A549 (cell line): ENCODE measurements around the gene SERPINB2.

Experiments used
- CTCF ChIP-seq: fragments of >200 bp; sonication (Bioruptor Twin); formaldehyde crosslinking; IDR thresholded peaks from 3 replicates; pipeline ENCODE4 v1.5.1; 2016
- ESRRA ChIP-seq: fragments of 150-350 bp; IDR thresholded peaks from 2 replicates; pipeline ENCODE4 v1.6.1; 2014; ENCODE audit warnings: mild to moderate bottlenecking, low read length, borderline replicate concordance
- HDAC2 ChIP-seq: fragments of 200-600 bp; sonication (generic); IDR thresholded peaks from 2 replicates; pipeline ENCODE4 v1.6.1; 2016
- HES2 ChIP-seq: fragments of >200 bp; sonication (Bioruptor Twin); formaldehyde crosslinking; IDR thresholded peaks from 2 replicates; pipeline ENCODE4 v1.6.1; 2016
- KDM1A ChIP-seq: fragments of 200-600 bp; sonication (generic); IDR thresholded peaks from 2 replicates; pipeline ENCODE4 v1.6.1; 2016; ENCODE audit warnings: low read depth, mild to moderate bottlenecking
- PHF8 ChIP-seq: fragments of 200-600 bp; sonication (generic); IDR thresholded peaks from 2 replicates; pipeline ENCODE4 v1.6.1; 2016; ENCODE audit warnings: low read depth, mild to moderate bottlenecking, antibody characterized with exemption, moderate library complexity, borderline replicate concordance
- RNF2 ChIP-seq: fragments of 200-600 bp; sonication (generic); IDR thresholded peaks from 2 replicates; pipeline ENCODE4 v1.6.1; 2016; ENCODE audit warnings: low read depth, mild to moderate bottlenecking, antibody characterized with exemption, moderate library complexity, borderline replicate concordance
- TF ChIP-seq, protein P1 (sequence below): fragments of 150-350 bp; IDR thresholded peaks from 2 replicates; pipeline ENCODE4 v1.6.1; 2014; ENCODE audit warnings: low read depth, mild to moderate bottlenecking, low read length

DNA sequence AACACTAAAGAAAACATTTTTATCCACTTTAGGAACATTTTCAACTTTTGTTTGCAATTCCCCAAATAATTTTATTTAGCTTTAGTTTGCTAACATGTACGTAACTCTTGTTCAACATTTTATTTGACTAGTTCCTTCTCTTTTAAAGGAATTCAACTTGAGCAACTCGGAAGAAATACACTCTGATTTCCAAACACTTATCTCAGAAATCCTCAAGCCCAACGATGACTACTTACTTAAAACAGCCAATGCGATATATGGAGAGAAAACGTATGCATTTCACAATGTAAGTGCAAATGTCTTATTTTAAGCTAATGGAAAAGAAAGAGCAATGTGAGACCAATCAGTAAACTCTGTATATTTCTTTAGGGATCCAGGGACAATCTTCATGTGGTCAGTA lies 30.3 kb downstream of the SERPINB2 start:
- TF ChIP-seq CTCF, result no peak
- TF ChIP-seq KDM1A, result no peak
- no peak for TF ChIP-seq ESRRA
- no peak for TF ChIP-seq RNF2
- TF ChIP-seq HES2, result no peak
- no peak for TF ChIP-seq HDAC2
- TF ChIP-seq PHF8, result no peak
- TF ChIP-seq, protein P1, sequence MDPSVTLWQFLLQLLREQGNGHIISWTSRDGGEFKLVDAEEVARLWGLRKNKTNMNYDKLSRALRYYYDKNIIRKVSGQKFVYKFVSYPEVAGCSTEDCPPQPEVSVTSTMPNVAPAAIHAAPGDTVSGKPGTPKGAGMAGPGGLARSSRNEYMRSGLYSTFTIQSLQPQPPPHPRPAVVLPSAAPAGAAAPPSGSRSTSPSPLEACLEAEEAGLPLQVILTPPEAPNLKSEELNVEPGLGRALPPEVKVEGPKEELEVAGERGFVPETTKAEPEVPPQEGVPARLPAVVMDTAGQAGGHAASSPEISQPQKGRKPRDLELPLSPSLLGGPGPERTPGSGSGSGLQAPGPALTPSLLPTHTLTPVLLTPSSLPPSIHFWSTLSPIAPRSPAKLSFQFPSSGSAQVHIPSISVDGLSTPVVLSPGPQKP, result no peak
